ENCODE results near the gene THOP1.

Gene THOP1

GRCh38 chr19:2804156-2805004 lies 19.1 kb downstream of the THOP1 start:
- no peak for DNase-seq

GRCh38 chr19:2805261-2805900 lies 20.1 kb downstream of the THOP1 start:
- no peak for DNase-seq

- DNase-seq, result no peak
Observed at GRCh38 chr19:2805991-2806649, 20.8 kb downstream of the THOP1 start.

- no peak for DNase-seq
Observed at GRCh38 chr19:2806736-2807378, 21.6 kb downstream of the THOP1 start.

GRCh38 chr19:2807379-2808128 lies 22.3 kb downstream of the THOP1 start:
- no peak for DNase-seq

- DNase-seq, result no peak
Observed at GRCh38 chr19:2808129-2808941, 23.0 kb downstream of the THOP1 start.

- no peak for DNase-seq
Observed at GRCh38 chr19:2809387-2810140, 24.3 kb downstream of the THOP1 start.

- no peak for DNase-seq
Observed at GRCh38 chr19:2810141-2811091, 25.1 kb downstream of the THOP1 start.

GRCh38 chr19:2811221-2811722 lies 26.0 kb downstream of the THOP1 start:
- DNase-seq, result no peak

GRCh38 chr19:2811735-2812413 lies 26.6 kb downstream of the THOP1 start:
- DNase-seq, result no peak

- DNase-seq, result no peak
Observed at GRCh38 chr19:2812414-2813234, 27.3 kb downstream of the THOP1 start.

- no peak for DNase-seq
Observed at GRCh38 chr19:2813235-2814160, 28.2 kb downstream of the THOP1 start.

- DNase-seq, result no peak
Observed at GRCh38 chr19:2814426-2814825, 29.1 kb downstream of the THOP1 start.

GRCh38 chr19:2815191-2815614 lies 29.9 kb downstream of the THOP1 start:
- no peak for DNase-seq

- DNase-seq, result no peak
Observed at GRCh38 chr19:2815923-2816322, 30.6 kb downstream of the THOP1 start.

GRCh38 chr19:2816641-2817040 lies 31.3 kb downstream of the THOP1 start:
- DNase-seq, result no peak

Data from hematopoietic multipotent progenitor cell treated with erythropoietin and hydrocortisone succinate and interleukin-3 and kit ligand, for 4 days (in vitro differentiated cells).